T-helper 2 cell treated with Interferon-gamma antibody and Interleukin-4, amounts not matched to agents 100 ng/mL and 5 ng/mL, for 36 hours (primary cell): ENCODE data around the gene CT45A1. TPM values are rescaled to one million over a fixed set of nuclear protein-coding genes. Genes with fewer than 3 reads are reported as not detected.
"Not testable (repeated sequence)": the region's sequence is repeated elsewhere in the genome, so short reads cannot be mapped to it uniquely, and the experiment has no call there.

Experiments used
- intact Hi-C: fragments of 100-400 bp; cut with micrococcal nuclease; formaldehyde crosslinking; loops from one replicate; pipeline ENCODE4 v1.15.1; 2023
- total RNA-seq: library from RNA; stranded (reverse); gene quantifications from 2 replicates; pipeline ENCODE4 v1.2.3, GENCODE V29; 2022

CT45A1 gene, protein sequence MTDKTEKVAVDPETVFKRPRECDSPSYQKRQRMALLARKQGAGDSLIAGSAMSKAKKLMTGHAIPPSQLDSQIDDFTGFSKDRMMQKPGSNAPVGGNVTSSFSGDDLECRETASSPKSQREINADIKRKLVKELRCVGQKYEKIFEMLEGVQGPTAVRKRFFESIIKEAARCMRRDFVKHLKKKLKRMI
- total RNA-seq = not detected in 2 replicates

DNA sequence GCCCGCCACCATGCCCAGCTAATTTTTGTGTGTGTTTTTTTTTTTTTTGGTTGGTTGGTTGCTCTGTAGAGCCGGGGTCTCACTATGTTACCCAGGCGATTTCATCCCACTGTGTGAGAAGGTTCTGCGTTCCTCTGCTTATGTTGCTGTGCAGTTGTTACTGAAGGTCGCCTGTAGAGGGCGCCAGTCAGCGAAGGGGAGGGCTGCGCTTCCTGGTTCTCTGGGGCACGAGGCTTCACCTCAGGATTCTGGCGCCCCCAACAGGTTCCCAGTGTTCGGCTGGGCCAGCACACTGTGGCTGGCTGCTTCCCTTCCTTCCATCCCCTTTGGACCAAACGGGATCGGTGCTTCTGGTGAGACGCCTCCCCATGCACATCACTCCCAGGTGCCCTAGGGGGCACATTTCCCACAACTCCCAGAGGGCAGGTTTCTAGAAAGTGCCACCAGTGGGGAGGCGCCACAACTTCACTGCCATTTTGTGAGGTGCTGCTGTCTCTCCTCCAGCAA, at the start of gene CT45A1:
Gene CT45A1, plus strand, starts transcription at position 457 of the 507 bp plus-strand sequence. CDS start 5,302 bp downstream, outside the sequence.
- intact Hi-C loops = not testable (repeated sequence)

DNA sequence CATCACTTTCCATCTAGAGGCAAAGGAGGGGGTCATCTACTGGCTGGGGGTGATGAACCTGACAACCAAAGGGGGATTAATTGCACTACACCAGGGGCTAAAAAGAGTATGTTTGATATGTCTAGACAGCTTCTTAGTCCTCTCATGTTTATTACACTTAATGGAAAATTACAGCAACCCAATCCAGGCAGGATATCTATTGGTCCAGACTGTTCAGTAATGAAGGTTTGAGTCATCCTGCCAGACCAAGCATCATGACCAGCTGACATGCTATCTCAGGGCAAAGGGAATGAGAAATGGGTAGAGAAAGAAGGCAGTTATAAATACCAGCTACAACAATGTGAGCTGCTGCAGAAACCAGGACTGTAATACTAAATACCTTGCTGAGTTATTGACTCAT, 40.5 kb upstream of the CT45A1 start:
- intact Hi-C loops = not testable (repeated sequence)

DNA sequence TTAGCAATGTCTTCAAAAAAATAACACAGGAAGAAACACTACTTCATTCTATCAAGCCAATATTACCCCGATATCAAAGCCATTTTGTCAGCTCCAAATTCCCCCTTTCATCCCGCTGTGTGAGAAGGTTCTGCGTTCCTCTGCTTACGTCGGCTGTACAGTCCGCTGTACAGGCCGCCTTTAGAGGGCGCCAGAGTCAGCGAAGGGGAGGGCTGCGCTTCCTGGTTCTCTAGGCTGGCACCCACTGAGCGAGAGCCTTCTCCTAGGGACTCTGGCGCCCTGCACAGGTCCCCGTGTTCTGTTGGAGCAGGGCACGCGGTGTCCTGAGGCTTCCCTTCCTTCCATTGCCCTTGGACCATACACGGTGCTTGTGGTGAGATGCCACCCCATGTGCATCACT, 25.3 kb upstream of the CT45A1 start:
- intact Hi-C loops = no loop called here

DNA sequence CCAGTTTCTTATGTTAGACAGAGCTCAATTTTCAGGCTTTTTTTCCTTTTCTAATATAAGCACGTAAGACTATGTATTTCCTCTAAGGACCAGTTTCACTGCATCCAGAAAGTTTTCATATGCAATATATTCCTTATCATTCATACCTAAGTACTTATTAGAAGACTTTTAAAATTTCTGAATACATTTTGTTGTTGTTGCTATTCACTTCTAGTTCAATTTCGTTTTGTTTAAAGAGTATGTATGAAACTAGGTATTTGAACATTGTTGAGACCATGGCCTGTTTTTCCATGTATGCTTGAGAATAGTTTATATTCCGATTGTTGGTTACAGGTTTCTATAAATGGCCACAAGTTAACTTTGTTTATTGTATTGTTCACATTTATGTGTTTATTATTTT, 18.0 kb upstream of the CT45A1 start:
- intact Hi-C loops = no loop called here

DNA sequence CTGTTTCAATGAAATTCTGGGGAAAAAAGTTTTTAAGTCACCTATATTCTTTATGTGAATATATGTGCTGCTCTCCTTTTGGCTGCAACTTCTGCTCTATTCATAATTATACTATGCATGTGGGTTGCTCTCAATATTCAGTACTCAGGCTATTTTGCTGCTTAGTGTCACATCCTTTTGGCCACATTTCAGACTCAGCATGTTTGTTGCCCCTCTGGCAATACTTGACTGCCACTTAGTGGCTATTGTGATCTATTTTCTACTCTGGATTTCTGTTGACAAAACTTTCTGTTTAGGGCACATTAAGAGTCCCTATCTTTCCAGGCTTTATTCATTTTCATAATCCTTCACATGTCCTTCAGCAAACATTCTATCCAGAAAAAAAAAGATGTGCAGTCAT, 15.8 kb upstream of the CT45A1 start:
- intact Hi-C loops = no loop called here

DNA sequence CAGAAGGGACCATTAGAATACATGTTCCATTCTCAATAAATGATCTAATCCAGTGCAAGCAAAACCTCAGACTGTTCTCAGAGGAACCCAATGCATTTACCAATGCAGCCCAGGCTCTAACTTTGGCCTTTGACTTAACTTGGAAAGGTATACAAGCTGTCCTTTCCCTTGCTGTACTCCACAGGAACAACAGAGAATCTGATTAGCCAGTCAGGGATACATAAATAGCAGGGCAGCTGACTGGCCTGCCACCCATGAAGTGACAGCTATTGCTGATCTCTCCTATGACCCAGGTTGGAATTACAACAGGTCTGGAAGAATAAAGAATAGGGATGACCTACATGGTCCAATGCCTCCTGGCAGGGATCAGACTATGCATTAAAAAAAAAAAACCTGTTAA, 14.5 kb upstream of the CT45A1 start:
- intact Hi-C loops = no loop called here

DNA sequence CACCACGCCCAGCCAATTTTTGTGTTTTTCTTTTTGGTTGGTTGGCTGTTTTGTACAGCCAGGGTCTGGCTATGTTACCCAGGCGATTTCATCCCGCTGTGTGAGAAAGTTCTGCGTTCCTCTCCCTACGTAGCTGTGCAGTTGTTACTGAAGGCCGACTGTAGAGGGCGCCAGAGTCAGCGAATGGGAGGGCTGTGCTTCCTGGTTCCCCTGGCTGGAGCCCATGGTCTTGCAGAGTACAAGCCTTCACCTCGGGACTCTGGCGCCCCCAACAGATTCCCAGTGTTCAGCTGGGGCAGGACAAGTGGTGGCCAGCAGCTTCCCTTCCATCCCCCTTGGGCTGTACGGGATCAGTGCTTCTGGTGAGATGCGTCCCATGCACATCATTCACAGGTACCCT, 5.6 kb upstream of the CT45A1 start:
- intact Hi-C loops = no loop called here

DNA sequence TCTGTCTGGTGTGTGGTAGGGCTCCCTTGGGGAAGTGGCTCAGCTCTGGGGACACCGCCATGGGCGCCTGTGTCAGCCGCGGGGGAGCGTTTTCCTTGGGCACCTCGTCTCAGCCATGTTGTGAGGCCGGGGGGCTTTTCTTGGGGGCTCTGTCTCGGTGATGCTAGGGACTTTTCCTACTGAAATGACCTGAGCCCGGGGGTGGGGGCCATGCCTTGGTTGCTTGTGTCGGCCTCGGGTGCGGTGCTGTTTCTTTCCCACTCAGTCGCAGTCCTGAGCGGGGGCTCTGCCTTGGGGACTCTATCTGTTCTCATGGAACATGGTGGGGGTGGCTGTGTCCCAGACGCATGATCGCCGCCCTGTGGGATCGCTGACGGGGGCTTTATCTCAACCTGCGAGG, 356 bp downstream of the CT45A1 start:
- intact Hi-C loops = no loop called here

DNA sequence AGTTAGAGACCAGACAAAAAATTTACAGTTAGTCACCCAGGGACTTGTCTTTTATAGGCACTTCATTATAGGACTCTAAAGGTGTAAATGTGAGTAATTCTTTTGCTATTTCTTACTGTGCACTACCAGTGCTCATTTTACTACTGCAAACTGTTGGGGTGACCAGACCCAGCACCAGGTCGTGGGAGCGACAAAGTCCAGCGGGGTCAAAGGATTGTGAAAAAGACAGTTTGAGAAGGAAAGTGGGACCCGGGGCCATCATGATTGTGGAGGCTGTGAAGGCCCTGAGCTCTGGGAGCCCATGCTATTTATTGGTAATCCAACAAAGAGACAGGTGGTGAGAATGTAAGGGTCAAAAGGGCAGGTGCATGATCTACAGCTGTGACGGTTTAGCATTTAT, 21.2 kb downstream of the CT45A1 start:
- intact Hi-C loops = not testable (repeated sequence)

DNA sequence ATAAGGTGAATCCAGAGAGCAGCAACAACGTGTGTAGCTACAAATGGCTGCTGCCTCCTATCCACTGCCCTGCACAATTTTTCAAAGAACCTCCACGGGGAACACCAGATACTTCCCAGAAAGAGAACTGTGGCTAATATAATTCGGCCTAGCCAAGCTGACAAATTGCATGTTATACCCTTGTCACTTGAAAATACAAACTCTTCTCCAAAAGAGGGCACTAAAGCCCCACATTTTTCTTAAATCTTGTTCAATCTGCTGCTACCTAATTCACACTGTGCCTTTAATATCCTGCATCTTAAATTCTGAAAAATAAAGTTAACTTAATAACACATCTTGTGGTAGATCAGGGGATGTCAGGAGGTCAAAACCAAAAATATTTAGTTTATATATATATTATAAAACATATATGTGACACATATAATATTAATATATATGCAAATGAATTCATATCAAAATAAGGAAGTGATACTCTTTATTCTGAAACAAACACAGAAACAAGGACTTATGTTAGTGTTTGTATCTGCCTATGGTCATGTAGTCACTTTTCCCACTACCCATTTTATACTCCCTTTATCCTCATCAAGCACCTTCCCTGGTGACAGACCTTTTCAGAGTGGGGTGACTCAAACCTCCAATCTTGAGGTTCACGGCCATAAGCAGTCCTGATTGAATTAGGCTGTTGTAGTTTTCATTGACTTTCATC, 24.1 kb downstream of the CT45A1 start:
- intact Hi-C loops = no loop called here

DNA sequence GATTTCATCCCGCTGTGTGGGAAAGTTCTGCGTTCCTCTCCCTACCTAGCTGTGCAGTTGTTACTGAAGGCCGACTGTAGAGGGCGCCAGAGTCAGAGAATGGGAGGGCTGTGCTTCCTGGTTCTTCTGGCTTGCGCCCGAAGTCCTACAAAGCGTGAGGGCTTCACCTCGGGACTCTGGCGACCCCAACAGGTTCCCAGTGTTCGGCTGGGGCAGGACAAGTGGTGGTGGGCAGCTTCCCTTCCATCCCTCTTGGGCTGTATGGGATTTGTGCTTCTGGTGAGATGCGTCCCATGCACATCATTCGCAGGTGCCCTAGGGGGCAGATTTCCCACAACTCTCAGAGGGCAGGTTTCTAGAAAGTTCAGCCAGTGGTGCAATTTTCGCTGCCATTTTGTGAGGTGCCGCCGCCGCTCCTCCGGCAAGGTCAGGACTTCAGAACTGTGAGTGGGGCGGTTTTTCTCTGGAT, 27.3 kb downstream of the CT45A1 start:
- intact Hi-C loops = no loop called here

DNA sequence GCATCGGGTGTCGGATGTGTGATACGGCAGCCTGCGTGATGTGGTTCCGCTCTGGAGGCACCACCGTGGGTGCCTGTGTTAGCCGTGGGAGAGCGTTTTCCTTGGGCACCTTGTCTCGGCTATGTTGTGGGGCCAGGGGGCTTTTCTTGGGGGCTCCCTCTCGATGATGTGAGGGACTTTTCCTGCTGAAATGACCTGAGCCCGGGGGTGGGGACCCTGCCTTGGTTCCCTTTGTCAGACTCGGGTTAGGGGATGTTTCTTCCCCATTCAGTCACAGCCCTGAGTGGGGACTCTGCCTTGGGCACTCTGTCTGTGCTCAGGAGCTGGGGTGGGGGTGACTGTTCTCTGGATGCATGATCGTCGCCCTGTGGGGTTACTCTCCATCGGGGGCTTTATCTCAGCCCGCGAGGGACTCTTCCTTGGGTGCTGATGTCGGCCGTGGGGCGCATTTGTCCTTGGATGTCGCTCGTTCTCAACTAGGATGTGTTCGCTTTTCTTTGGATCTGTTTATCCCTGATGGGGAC, 27.8 kb downstream of the CT45A1 start:
- intact Hi-C loops = no loop called here

DNA sequence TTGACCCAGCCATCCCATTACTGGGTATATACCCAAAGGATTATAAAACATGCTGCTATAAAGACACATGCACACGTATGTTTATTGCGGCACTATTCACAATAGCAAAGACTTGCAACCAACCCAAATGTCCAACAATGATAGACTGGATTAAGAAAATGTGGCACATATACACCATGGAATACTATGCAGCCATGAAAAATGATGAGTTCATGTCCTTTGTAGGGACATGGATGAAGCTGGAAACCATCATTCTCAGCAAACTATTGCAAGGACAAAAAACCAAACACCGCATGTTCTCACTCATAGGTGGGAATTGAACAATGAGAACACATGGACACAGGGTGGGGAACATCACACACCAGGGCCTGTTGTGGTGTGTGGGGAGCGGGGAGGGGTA, 31.3 kb downstream of the CT45A1 start:
- intact Hi-C loops = not testable (repeated sequence)

DNA sequence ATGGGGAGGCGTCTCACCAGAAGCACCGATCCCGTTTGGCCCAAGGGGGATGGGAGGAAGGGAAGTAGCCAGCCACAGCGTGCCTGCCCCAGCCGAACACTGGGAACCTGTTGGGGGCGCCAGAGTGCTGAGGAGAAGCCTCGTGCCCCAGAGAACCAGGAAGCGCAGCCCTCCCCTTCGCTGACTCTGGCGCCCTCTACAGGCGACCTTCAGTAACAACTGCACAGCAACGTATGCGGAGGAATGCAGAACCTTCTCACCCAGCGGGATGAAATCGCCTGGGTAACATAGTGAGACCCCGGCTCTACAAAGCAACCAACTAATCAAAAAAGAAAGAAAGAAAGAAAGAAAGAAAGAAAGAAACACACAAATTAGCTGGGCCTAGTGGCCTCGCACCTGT, 54.7 kb downstream of the CT45A1 start, which contains the start of gene CT45A3:
Gene CT45A3, minus strand, starts transcription at position 101 of the 400 bp plus-strand sequence. CDS start 3,747 bp downstream, outside the sequence.
- intact Hi-C loops = not testable (repeated sequence)

Other genes with a start within 250 kb of the CT45A1 start
- 26.1 and 26.7 TPM in 2 replicates for gene INTS6L, start 193.0 kb upstream of the CT45A1 start, total RNA-seq
- gene CT45A3, start 54.6 kb downstream of the CT45A1 start, total RNA-seq = not detected in 2 replicates
- gene CT45A5, start 71.9 kb downstream of the CT45A1 start, total RNA-seq = 0.23 TPM in 1 of 2 replicates, not detected in the other
- gene CT45A6, start 89.1 kb downstream of the CT45A1 start, total RNA-seq = not detected in 2 replicates
- gene CT45A2, start 106.4 kb downstream of the CT45A1 start, total RNA-seq = not detected in 2 replicates
- gene CT45A7, start 123.6 kb downstream of the CT45A1 start, total RNA-seq = not detected in 2 replicates
- gene CT45A8, start 140.9 kb downstream of the CT45A1 start, total RNA-seq = not detected in 2 replicates
- not detected in 2 replicates for gene CT45A9, start 158.2 kb downstream of the CT45A1 start, total RNA-seq
- not detected in 2 replicates for gene CT45A10, start 179.8 kb downstream of the CT45A1 start, total RNA-seq
- gene SAGE1, start 180.1 kb downstream of the CT45A1 start, total RNA-seq = not detected in 2 replicates